Germinal center (tissue), 1 donor: Measurements from ENCODE around the gene MNAT1.
"Not testable (repeated sequence)": the region's sequence is repeated elsewhere in the genome, so short reads cannot be mapped to it uniquely, and the experiment has no call there.

Experiments used
- DNase-seq: peaks from one replicate; pipeline ENCODE4 v3.0.0; 2012; ENCODE audit warnings: mixed read lengths, low spot score

Gene MNAT1

GRCh38 chr14:60805841-60806430 lies 71.4 kb downstream of the MNAT1 start:
- DNase-seq: no peak

GRCh38 chr14:60807247-60807646 lies 72.7 kb downstream of the MNAT1 start:
- no peak for DNase-seq

GRCh38 chr14:60807971-60808370 lies 73.4 kb downstream of the MNAT1 start:
- DNase-seq: no peak

- peak; percentile 3 for DNase-seq
Measured at GRCh38 chr14:60812987-60813386, 78.4 kb downstream of the MNAT1 start.

DNA sequence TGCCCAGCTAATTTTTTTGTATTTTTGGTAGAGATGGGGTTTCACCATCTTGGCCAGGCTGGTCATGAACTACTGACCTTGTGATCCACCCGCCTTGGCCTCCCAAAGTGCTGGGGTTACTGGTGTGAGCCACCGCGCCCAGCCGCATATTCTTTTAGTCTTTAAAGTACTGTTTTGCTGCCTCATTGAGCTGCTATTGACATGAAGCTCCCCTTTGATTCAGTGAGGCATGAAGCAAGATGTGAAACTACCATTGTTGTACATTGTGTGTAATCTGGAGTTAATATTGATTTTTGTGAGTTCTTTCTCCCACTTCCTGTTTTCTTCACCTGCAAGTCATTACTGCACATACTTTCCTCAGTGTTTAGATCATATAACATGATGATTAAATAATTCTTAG lies 80.8 kb downstream of the MNAT1 start:
- peak; percentile 46 for DNase-seq

DNA sequence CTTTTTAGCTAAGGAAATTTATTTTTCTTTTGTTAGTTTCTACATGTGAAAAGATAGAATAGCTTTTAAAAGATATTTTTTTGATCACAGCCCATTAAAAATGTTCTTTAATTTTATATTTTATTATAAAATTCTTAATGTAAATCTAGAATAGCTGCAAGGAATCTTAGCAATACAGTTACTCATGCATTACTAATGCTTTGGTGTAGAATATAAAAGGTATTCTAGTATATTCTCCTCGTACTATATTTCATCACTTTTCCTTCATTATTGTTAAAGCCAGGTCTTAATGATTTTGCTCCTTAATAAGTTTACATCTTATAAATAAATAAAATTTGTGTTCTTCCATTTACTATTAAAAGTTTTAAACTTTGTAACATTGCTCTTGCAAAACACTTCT lies 82.6 kb downstream of the MNAT1 start:
- no peak for DNase-seq

- no peak for DNase-seq
Measured at GRCh38 chr14:60819575-60819974, 85.0 kb downstream of the MNAT1 start.

- DNase-seq: no peak
Measured at GRCh38 chr14:60838601-60839000, 104.0 kb downstream of the MNAT1 start.

GRCh38 chr14:60839057-60839456 lies 104.5 kb downstream of the MNAT1 start:
- DNase-seq: no peak

DNA sequence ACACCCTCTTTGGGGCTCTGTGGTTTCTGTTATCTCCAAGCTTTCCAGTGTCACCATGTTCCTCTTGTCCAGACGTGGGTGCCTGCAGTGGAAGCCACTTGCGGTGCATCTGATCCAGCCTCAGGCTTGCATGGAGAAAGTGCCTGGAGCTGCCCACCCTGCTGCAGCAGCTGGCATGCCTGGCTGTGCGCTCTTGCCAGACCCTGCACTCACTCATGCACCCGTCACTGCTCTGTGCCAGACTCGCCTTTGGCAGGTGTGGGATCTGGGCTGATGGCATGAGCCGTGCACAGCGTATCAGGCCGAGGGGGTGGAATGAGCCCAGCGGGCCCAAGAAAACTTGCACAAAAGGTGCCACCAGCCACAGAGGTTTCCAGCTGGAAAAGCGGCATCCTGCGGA lies 105.1 kb downstream of the MNAT1 start:
- DNase-seq: no peak

DNA sequence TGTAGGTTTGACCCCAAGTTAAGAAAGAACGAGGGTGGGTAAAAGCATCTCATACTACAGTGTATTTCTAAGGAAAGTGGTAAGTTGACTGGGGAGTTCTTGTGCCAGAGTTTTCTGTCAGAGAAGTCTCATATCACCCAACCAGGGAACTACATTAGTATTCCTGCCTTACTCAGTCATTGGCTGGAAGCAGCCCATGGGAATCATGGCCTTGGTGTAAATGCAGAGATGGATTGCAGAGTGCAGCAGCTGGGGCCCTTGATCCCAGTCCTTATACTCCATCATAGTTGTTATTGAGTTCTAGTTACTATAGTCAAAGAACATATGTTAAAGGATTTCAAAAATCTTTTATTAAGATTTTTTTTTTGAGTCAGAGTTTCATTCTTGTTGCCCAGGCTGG lies 105.8 kb downstream of the MNAT1 start:
- DNase-seq: no peak

- DNase-seq: peak; percentile 24
Measured at GRCh38 chr14:60845523-60845922, 111.0 kb downstream of the MNAT1 start.

GRCh38 chr14:60848066-60848465 lies 113.5 kb downstream of the MNAT1 start:
- DNase-seq: no peak

- DNase-seq: not testable (repeated sequence)
Measured at GRCh38 chr14:60851692-60852091, 117.1 kb downstream of the MNAT1 start.

DNA sequence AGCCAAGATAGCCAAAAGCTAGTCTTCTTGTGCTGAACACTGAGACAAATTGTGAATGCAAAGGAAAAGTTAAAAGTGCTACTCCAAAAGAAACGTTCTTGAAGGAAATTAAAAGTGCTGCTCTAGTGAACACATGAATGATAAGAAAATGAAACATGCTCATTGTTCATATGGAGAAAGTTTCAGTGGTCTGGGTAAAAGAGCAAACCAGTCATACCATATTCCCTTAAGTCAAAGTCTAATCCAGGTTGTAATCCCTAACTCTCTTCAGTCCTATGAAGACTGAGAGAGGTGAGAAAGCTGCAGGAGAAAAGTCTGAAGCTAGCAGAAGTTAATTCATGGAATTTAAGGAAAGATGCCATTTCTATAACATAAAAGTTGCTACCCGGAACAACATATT lies 121.5 kb downstream of the MNAT1 start:
- no peak for DNase-seq

DNA sequence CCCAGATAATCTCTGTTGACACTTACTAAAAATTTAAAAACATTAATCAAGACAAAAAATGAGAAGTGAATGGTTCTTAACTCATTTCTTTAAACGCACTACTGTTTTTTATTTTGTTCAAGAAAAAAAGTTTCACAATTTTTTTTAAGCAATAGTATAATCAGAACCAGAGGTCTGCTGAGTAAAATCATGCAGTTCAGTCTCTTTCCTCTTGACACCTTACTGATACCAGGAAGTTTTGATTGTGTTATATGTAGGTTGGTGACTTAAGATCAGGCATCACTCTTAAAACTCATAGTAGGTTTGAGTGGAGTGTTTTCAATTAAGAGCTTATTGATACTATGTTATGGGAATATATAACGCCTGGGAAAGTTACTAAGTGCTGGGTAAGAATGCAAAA lies 125.0 kb downstream of the MNAT1 start:
- no peak for DNase-seq

- DNase-seq: no peak
Measured at GRCh38 chr14:60861545-60862140, 127.1 kb downstream of the MNAT1 start.

GRCh38 chr14:60862283-60862682 lies 127.7 kb downstream of the MNAT1 start:
- no peak for DNase-seq

GRCh38 chr14:60863249-60863648 lies 128.7 kb downstream of the MNAT1 start:
- no peak for DNase-seq

DNA sequence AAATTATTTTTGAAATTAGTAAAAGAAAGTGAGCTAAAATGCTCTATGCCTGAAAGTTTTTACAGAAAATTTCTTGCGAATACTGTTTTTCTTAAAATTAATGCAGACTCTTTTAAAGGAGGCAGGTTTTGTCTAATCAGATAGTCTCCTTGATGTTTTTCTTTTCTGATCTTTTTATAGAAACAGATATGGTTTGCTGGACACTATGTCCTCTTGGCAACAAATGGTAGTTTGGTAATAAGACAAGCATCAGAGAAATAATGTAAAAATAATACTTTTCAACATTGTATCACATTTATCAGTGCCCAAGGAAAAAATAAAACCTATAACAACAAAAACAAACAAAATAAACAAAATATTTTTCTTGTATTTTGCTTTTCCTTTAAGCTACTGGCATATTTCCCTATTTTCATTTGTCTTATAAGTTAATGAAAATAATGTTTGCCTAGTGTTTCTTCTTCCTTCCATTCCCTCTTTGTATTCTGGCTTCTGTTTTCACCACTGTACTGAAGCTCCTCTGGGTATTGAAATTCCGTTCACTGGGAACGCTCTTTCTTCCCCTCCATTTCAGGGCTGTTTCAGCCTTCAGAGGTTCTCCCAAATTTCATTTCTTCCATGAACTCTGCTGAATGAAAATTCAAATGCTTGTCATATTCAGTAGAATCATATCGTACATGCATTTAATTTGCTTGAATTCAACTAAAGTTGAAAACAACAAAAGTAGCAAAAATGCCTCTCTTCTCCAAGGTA lies 131.0 kb downstream of the MNAT1 start:
- DNase-seq: no peak

GRCh38 chr14:60867503-60868172 lies 133.1 kb downstream of the MNAT1 start:
- DNase-seq: no peak

- no peak for DNase-seq
Measured at GRCh38 chr14:60878121-60878520, 143.6 kb downstream of the MNAT1 start.

DNA sequence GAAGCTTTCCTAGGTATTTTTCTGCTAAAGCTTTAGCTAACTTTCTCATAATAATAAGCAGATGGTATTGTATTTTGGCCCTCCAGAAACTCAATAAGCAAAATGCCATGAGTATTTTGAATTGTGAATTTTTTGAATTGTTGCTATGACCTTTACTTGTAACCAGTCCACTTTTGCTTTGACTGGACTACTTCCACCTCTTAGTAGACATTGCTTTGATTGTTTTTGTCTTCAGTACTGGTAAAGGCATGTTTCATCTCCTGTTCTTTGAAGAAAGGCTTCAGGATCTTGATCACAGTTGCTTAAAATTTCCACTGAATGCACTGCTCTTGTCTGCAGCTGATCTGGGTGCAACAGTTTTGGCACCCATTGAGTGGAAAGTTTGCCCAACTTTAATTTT lies 144.0 kb downstream of the MNAT1 start:
- DNase-seq: no peak
